ENCODE results near the gene SLC44A3. TPM values are rescaled to one million over a fixed set of nuclear protein-coding genes. Genes with fewer than 3 reads are reported as not detected.
A peak's percentile ranks its signal among the peaks of the same experiment; 100 is the strongest.

The SLC44A3 gene
- 2.6 and 4.4 TPM in 2 replicates for polyA plus RNA-seq (2012; rRNA removed)
- 3.8 and 4.0 TPM in 2 replicates for polyA plus RNA-seq (2012; cell fraction: cytosol; rRNA removed)
- 2.8 and 4.4 TPM in 2 replicates for polyA plus RNA-seq (2012; cell fraction: nucleus; rRNA removed)

DNA sequence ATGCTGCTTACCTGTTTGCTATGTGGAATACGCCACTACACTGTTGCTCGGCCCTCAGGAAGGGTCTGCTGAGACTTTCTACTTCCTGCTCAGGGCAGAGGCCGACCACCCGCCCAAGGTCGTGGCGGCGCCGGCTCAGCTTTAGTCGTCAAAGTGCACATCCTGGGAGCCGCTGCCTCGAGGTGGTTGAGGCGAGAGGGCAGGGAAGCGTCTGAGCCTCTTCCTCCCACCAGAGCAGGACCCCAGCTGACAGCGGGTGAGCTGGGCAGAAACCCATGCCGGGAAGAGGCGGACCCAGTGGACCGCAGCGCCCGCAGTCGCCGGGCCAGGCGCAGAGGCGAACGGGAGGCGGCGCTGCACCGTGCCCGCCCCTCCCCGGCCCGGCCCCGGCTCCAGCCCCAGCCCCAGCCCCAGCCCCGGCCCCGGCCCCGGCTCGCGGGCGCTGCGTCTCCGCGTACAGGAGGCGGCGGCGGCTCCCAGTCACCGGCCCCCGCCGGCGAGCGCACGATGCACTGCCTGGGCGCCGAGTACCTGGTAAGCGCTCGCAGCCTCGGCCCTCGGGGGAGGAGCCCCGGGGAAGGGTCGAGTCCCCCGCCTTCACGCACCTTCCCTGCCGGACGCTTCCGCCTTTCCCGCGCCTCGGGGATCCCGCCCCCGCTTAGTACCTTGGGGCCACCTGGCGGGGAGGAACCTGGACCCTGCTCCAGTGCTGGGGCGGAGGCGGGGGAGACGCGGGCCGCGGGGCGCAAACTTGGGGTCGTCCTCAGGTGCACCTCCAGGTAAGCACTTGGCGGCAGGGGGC, at the start of gene SLC44A3:
SLC44A3 (plus strand) TSS at position 413 of the 802 bp plus-strand sequence; CDS start at position 508, 95 bp downstream.
- DNase-seq = peak; percentile 88

DNA sequence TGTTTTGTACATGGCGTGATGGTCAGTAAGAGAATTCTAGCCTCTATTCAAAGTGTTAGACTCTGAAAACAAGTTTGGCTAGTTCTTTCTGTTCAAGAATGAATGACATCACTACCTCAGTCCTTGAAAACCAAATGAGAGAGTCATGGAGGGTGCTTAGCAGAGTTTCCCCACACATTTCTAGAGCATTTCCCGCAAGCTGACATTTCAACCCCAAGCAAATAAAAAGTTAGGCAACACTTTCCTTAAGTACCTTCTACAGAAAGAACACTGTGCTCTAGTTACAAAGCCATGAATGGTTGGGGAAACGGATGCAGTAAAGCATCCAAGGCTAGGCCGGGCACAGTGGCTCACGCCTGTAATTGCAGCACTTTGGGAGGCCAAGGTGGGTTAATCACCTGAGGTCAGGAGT, 47.9 kb upstream of the SLC44A3 start:
- Histone ChIP-seq H2AFZ (ENCODE audit: low read depth) (no peak overlapping the region), H3K27me3 (ENCODE audit: insufficient read depth) (no peaks in the 10 kb centered on the region), H3K36me3 (replicated peaks in 1 of 2; ENCODE audit: control insufficient read depth in 1 of 2, insufficient read depth in 2 of 2, low read length in 1 of 2) (no peaks in the 10 kb centered on the region), H3K4me1 (ENCODE audit: control insufficient read depth in 1 of 2, insufficient read depth in 2 of 2, low read depth in 1 of 2, low read length in 1 of 2) (peaks cover 8 to 9% of the 10 kb centered on the region in 2 experiments; a peak in 1 of 4 replicates), H3K9me2 (no peaks in the 10 kb centered on the region), H4K20me1 (ENCODE audit: insufficient read depth) (no peaks in the 10 kb centered on the region), H3K9ac (no peak overlapping the region), H3F3A (replicated peaks; ENCODE audit: insufficient read depth) (no peaks in the 10 kb centered on the region), H3K4me2 (no peak overlapping the region), H3K4me3 (ENCODE audit: low read depth in 2 of 2, low read length in 1 of 2) (no peak overlapping the region), H3K27ac (ENCODE audit: low read depth in 2 of 2, low read length in 1 of 2) (no peak overlapping the region), H3K9me3 (no peaks in the 10 kb centered on the region), H3K79me2 (ENCODE audit: insufficient read depth) (no peaks in the 10 kb centered on the region)
- DNase-seq = no peak
- ChIA-PET CTCF (interaction anchor here (0.6 kb wide), 1 partner anchor 355 kb away, joined by 3 read pairs; no protein-coding TSS in a partner anchor), POLR2A (no interaction called here)
- TF ChIP-seq ZBTB33 (IDR thresholded peaks at IDR 0.05; ENCODE audit: borderline replicate concordance, low read depth) (no peak), MEF2A (IDR thresholded peaks at IDR 0.05; ENCODE audit: borderline replicate concordance, low read depth) (no peak), SMC3 (IDR thresholded peaks at IDR 0.05; ENCODE audit: low read depth, low read length) (no peak), RAD21 (IDR thresholded peaks at IDR 0.05; ENCODE audit: low read length) (no peak), MXI1 (IDR thresholded peaks at IDR 0.05; ENCODE audit: low read depth, low read length) (no peak), SIN3A (IDR thresholded peaks at IDR 0.05; ENCODE audit: borderline replicate concordance, low read depth, low read length) (no peak), NFIC (IDR thresholded peaks at IDR 0.05; ENCODE audit: borderline replicate concordance) (no peak), YY1 (IDR thresholded peaks at IDR 0.05; ENCODE audit: low read depth) (no peak)
- TF ChIP-seq, protein P1, sequence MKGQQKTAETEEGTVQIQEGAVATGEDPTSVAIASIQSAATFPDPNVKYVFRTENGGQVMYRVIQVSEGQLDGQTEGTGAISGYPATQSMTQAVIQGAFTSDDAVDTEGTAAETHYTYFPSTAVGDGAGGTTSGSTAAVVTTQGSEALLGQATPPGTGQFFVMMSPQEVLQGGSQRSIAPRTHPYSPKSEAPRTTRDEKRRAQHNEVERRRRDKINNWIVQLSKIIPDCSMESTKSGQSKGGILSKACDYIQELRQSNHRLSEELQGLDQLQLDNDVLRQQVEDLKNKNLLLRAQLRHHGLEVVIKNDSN (IDR thresholded peaks at IDR 0.05; ENCODE audit: borderline replicate concordance, low read depth) = no peak
- TF ChIP-seq, protein P2, sequence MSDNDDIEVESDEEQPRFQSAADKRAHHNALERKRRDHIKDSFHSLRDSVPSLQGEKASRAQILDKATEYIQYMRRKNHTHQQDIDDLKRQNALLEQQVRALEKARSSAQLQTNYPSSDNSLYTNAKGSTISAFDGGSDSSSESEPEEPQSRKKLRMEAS (IDR thresholded peaks at IDR 0.05; ENCODE audit: low read depth) = no peak
- WGBS (ENCODE audit: low lambda C conversion rate) = 100% methylated on average over 2 of the region's 5 CpGs

More for the DNA sequence above, at the start of gene SLC44A3:
- H3K9me2 ChIP-seq = no peaks in the 10 kb centered on the region
- no peaks in the 10 kb centered on the region for H3K36me3 ChIP-seq (replicated peaks in 1 of 2; ENCODE audit: control insufficient read depth in 1 of 2, insufficient read depth in 2 of 2, low read length in 1 of 2)
- no peaks in the 10 kb centered on the region; the same call in 1 of the 2 replicates for H3K9me3 ChIP-seq
- TF ChIP-seq SMC3 (IDR thresholded peaks at IDR 0.05; ENCODE audit: low read depth, low read length) (peak; percentile 31; the same call in 1 of the 2 replicates), MXI1 (IDR thresholded peaks at IDR 0.05; ENCODE audit: low read depth, low read length) (peak; percentile 82), POLR2AphosphoS5 (IDR thresholded peaks at IDR 0.05; ENCODE audit: low read depth, low read length) (peak; percentile 34; the same call in 1 of the 2 replicates), EZH2phosphoT487 (IDR thresholded peaks at IDR 0.05; ENCODE audit: borderline replicate concordance, low read depth) (no peak)
- TF ChIP-seq, protein P3, sequence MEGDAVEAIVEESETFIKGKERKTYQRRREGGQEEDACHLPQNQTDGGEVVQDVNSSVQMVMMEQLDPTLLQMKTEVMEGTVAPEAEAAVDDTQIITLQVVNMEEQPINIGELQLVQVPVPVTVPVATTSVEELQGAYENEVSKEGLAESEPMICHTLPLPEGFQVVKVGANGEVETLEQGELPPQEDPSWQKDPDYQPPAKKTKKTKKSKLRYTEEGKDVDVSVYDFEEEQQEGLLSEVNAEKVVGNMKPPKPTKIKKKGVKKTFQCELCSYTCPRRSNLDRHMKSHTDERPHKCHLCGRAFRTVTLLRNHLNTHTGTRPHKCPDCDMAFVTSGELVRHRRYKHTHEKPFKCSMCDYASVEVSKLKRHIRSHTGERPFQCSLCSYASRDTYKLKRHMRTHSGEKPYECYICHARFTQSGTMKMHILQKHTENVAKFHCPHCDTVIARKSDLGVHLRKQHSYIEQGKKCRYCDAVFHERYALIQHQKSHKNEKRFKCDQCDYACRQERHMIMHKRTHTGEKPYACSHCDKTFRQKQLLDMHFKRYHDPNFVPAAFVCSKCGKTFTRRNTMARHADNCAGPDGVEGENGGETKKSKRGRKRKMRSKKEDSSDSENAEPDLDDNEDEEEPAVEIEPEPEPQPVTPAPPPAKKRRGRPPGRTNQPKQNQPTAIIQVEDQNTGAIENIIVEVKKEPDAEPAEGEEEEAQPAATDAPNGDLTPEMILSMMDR (IDR thresholded peaks at IDR 0.05) = peak; percentile 28; the same call in 1 of the 2 replicates
- peak within 1 kb of the TSS in 1 of 2 experiments; percentile 82; a peak in 1 of 4 replicates for H3K27ac ChIP-seq (ENCODE audit: low read depth in 2 of 2, low read length in 1 of 2)
- peaks cover 12% of the 10 kb centered on the region for H3F3A ChIP-seq (replicated peaks; ENCODE audit: insufficient read depth)
- H3K4me1 ChIP-seq (ENCODE audit: control insufficient read depth in 1 of 2, insufficient read depth in 2 of 2, low read depth in 1 of 2, low read length in 1 of 2) = peaks cover 0 to 26% of the 10 kb centered on the region in 2 experiments; a peak in 2 of 4 replicates
- CTCF ChIA-PET = interaction anchor here (0.6 to 3.8 kb wide), 9 partner anchors 11 to 339 kb away, joined by 3 to 19 read pairs (median 6); no protein-coding TSS in a partner anchor
- peak within 1 kb of the TSS; percentile 47; the same call in 1 of the 2 replicates for H3K9ac ChIP-seq
- H3K4me3 ChIP-seq (ENCODE audit: low read depth in 2 of 2, low read length in 1 of 2) = peak within 1 kb of the TSS; percentile 68 to 72
- 7% methylated on average over 31 of the region's 77 CpGs for WGBS (ENCODE audit: low lambda C conversion rate)
- POLR2A ChIA-PET = interaction anchor here (0.6 to 0.9 kb wide), 2 partner anchors 107 to 416 kb away, joined by 4 to 5 read pairs; partner anchors contain the start of gene CNN3
- no peaks in the 10 kb centered on the region for H4K20me1 ChIP-seq (ENCODE audit: insufficient read depth)
- no peaks in the 10 kb centered on the region for H3K79me2 ChIP-seq (ENCODE audit: insufficient read depth)
- H2AFZ ChIP-seq (ENCODE audit: low read depth) = peak within 1 kb of the TSS; percentile 98
- H3K27me3 ChIP-seq (ENCODE audit: insufficient read depth) = no peaks in the 10 kb centered on the region
- H3K4me2 ChIP-seq = peak within 1 kb of the TSS; percentile 90

Measured in SK-N-SH (cell line).